ENCODE results near the gene INPP5J.
"Not testable (repeated sequence)": the region's sequence is repeated elsewhere in the genome, so short reads cannot be mapped to it uniquely, and the experiment has no call there.

Gene INPP5J

GRCh38 chr22:31154975-31155374, 32.2 kb downstream of the INPP5J start:
- no peak for DNase-seq

DNA sequence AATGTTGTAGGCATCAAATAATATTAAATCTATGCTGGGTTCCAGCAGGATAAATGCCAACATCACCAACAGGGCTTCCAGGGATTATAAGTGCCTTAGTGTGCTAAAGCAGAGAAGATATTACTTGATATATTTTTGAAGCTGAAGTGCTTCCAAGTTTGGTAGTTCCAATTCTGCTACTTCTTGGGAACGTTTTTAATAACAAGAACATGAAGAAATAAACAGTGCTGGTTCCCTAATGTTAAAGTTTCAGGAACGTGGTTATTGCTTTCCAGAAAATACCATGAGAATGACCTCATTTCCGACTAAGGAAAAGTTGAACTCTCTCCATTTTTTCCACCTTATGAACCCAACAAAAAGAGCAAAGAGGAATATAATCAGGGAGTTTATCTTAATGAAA, 32.7 kb downstream of the INPP5J start:
- DNase-seq = no peak

GRCh38 chr22:31160328-31160978, 37.7 kb downstream of the INPP5J start:
- no peak for DNase-seq

DNA sequence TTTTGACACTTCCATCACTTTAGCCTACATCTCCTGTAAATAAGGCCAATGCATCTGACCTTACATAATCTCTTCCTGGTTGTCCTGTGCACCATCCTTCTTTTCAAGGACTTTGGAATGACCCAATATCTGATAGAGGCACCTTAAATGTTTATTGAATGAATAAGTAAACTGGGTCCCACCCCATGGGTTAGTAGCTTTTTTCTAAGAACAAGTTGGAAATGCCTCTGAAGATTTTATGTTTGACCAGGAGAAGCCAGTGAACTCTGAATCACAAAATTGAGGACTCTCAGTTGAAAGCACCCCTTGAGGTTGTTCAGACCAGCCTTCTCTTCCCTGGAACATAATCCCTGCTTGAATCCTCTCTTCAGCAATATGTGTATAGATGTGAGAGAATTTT, 38.6 kb downstream of the INPP5J start:
- no peak for DNase-seq

GRCh38 chr22:31162015-31162765, 39.4 kb downstream of the INPP5J start:
- no peak for DNase-seq

DNA sequence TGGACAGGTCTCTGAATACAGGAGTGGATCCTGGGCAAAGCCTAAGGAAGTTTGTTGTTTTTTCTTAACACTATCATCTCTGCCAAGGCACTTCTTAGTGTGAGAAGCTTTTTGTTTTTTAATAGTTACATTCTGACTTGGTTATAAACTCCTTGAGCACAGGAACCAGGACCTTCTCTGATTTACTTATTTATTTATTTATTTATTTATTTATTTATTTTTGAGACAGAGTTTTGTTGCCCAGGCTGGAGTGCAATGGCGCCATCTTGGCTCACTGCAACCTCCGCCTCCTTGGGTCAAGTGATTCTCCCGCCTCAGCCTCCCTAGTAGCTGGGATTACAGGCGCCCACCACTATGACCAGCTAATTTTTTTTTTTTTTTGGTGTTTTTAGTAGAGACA, 48.2 kb downstream of the INPP5J start:
- no peak for DNase-seq

- DNase-seq = not testable (repeated sequence)
These were observed 49.0 kb downstream of the INPP5J start for GRCh38 chr22:31171734-31172133.

GRCh38 chr22:31173386-31174145, 50.8 kb downstream of the INPP5J start:
- no peak for DNase-seq

GRCh38 chr22:31176923-31177322, 54.2 kb downstream of the INPP5J start:
- DNase-seq = no peak

DNA sequence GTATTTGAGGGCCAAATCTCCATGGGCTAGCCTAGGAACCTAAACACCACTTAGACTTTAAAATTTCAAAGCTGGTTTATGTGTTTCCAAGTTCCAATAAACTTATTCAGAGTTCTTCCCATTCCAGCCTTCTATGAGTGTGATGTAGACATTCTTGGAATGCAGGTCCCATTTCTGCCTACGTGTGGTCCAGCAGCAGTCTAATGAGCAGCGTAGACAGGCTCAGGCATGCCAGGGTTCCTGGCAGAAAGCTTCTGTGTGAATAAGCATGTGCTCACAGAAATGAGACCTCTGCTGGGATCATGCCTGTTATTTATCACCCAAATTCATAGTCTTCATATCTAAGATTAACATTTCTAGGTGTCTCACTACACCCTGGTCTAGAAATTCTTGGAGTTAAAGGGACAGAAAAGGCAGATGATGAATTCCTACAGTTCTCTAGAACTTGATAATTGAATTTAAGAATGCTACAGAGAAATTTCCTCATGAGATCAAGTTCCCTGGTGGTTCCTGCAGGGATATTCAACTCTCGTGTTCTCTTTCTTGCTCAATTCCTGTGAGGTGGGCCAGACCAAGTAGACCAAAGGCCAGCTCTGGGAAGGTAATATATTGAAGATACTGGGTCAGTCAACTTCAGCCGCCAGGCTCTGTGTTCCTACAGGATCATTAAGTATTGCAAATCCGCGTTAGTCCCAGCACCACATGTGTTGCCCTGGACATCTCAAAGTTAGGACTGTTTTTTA, 54.8 kb downstream of the INPP5J start:
- no peak for DNase-seq

GRCh38 chr22:31178859-31179258, 56.1 kb downstream of the INPP5J start:
- no peak for DNase-seq

GRCh38 chr22:31179345-31179744, 56.6 kb downstream of the INPP5J start:
- no peak for DNase-seq

GRCh38 chr22:31184015-31184414, 61.2 kb downstream of the INPP5J start:
- no peak for DNase-seq

Data from activated T-cell treated with anti-CD3 and anti-CD28 coated beads for 4 hours (primary cell).